ENCODE measurements around the gene PTPRH.
"Not testable (repeated sequence)": the region's sequence is repeated elsewhere in the genome, so short reads cannot be mapped to it uniquely, and the experiment has no call there.

PTPRH gene

DNA sequence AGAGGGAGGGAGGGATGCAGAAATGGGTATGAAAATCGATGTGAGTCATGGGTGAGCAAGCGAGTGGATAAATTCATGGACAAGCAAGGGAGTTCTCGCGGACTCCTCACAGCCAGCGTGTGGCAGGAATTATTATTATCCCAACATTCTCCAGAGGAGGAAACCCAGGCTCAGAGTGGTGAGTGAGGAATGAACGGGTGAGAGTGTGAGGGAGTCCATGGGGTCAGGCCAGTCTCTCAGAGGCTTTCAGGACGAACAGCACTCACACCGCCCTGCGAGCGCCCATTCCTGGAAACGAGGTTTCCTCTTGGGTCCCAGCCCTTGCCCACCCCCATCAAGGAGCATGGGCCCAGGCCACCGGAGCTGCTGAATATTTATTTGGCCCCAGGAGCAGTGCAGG is 36.6 kb downstream of the PTPRH start:
- Histone ChIP-seq H3K79me2 (ENCODE audit: insufficient read depth, low read length) (no peaks in the 10 kb centered on the region), H3K9ac (ENCODE audit: low read length) (no peak overlapping the region), H3K4me1 (ENCODE audit: insufficient read depth, low read length, severe bottlenecking) (no peaks in the 10 kb centered on the region), H3K27ac (ENCODE audit: low read depth, low read length, poor library complexity, severe bottlenecking) (no peak overlapping the region), H2AFZ (ENCODE audit: low read length) (no peak overlapping the region), H3F3A (ENCODE audit: insufficient read depth, low read length) (no peaks in the 10 kb centered on the region), H3K27me3 (ENCODE audit: insufficient read depth, low read length) (peaks cover 8% of the 10 kb centered on the region; the same call in 1 of the 2 replicates), H4K20me1 (ENCODE audit: insufficient read depth, low read length) (no peaks in the 10 kb centered on the region), H3K36me3 (ENCODE audit: insufficient read depth, low read length) (no peaks in the 10 kb centered on the region), H3K9me3 (ENCODE audit: low read length) (no peaks in the 10 kb centered on the region), H3K4me2 (ENCODE audit: low read length) (no peak overlapping the region), H3K4me3 (ENCODE audit: low read depth, low read length, poor library complexity, severe bottlenecking) (no peak overlapping the region), H3K9me2 (ENCODE audit: low read depth, low read length) (no peaks in the 10 kb centered on the region)
- TF ChIP-seq, protein P1, sequence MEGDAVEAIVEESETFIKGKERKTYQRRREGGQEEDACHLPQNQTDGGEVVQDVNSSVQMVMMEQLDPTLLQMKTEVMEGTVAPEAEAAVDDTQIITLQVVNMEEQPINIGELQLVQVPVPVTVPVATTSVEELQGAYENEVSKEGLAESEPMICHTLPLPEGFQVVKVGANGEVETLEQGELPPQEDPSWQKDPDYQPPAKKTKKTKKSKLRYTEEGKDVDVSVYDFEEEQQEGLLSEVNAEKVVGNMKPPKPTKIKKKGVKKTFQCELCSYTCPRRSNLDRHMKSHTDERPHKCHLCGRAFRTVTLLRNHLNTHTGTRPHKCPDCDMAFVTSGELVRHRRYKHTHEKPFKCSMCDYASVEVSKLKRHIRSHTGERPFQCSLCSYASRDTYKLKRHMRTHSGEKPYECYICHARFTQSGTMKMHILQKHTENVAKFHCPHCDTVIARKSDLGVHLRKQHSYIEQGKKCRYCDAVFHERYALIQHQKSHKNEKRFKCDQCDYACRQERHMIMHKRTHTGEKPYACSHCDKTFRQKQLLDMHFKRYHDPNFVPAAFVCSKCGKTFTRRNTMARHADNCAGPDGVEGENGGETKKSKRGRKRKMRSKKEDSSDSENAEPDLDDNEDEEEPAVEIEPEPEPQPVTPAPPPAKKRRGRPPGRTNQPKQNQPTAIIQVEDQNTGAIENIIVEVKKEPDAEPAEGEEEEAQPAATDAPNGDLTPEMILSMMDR (IDR thresholded peaks at IDR 0.05; ENCODE audit: low read length), result no peak
- TF ChIP-seq EZH2 (IDR thresholded peaks at IDR 0.05; ENCODE audit: borderline replicate concordance, low read length), result no peak

GRCh38 chr19:55172318-55172717 is 37.0 kb downstream of the PTPRH start:
- not testable (repeated sequence) for H3K9me3 ChIP-seq (ENCODE audit: low read length); H3K9me2 ChIP-seq (ENCODE audit: low read depth, low read length); H3K4me3 ChIP-seq (ENCODE audit: low read depth, low read length, poor library complexity, severe bottlenecking); H3K4me1 ChIP-seq (ENCODE audit: insufficient read depth, low read length, severe bottlenecking); H3K4me2 ChIP-seq (ENCODE audit: low read length); H3K36me3 ChIP-seq (ENCODE audit: insufficient read depth, low read length); H3F3A ChIP-seq (ENCODE audit: insufficient read depth, low read length); H2AFZ ChIP-seq (ENCODE audit: low read length); H4K20me1 ChIP-seq (ENCODE audit: insufficient read depth, low read length); H3K27me3 ChIP-seq (ENCODE audit: insufficient read depth, low read length); H3K79me2 ChIP-seq (ENCODE audit: insufficient read depth, low read length); H3K9ac ChIP-seq (ENCODE audit: low read length); H3K27ac ChIP-seq (ENCODE audit: low read depth, low read length, poor library complexity, severe bottlenecking)

DNA sequence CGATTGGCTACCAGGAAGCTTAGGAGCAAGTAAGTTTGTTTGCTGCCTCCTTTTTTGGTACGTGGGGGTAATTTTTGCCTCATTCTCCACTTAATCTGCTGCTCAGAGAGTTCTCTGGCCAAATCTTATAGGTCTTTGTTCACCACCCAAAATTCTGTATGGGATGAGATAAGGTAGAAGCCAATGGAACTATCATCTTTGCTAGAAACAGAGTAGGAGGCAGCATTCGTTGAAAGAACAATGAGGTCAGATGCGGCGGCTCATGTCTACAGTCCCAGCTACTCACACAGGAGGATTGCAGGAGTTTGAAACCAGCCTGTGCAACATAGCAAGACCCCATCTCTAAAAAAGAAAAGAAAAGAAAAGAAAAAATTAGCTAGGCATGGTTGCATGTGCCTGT is 37.9 kb downstream of the PTPRH start:
- H3F3A ChIP-seq (ENCODE audit: insufficient read depth, low read length), result no peaks in the 10 kb centered on the region
- H3K79me2 ChIP-seq (ENCODE audit: insufficient read depth, low read length), result no peaks in the 10 kb centered on the region
- no peak overlapping the region for H2AFZ ChIP-seq (ENCODE audit: low read length)
- H3K4me2 ChIP-seq (ENCODE audit: low read length), result no peak overlapping the region
- H3K4me1 ChIP-seq (ENCODE audit: insufficient read depth, low read length, severe bottlenecking), result no peaks in the 10 kb centered on the region
- H3K36me3 ChIP-seq (ENCODE audit: insufficient read depth, low read length), result no peaks in the 10 kb centered on the region
- no peaks in the 10 kb centered on the region for H3K9me2 ChIP-seq (ENCODE audit: low read depth, low read length)
- H3K9me3 ChIP-seq (ENCODE audit: low read length), result no peaks in the 10 kb centered on the region
- peaks cover 8% of the 10 kb centered on the region; the same call in 1 of the 2 replicates for H3K27me3 ChIP-seq (ENCODE audit: insufficient read depth, low read length)
- H3K4me3 ChIP-seq (ENCODE audit: low read depth, low read length, poor library complexity, severe bottlenecking), result no peak overlapping the region
- no peak overlapping the region for H3K27ac ChIP-seq (ENCODE audit: low read depth, low read length, poor library complexity, severe bottlenecking)
- H3K9ac ChIP-seq (ENCODE audit: low read length), result no peak overlapping the region
- no peak for TF ChIP-seq EZH2 (IDR thresholded peaks at IDR 0.05; ENCODE audit: borderline replicate concordance, low read length)
- TF ChIP-seq, protein P1 (IDR thresholded peaks at IDR 0.05; ENCODE audit: low read length), result no peak
- no peaks in the 10 kb centered on the region for H4K20me1 ChIP-seq (ENCODE audit: insufficient read depth, low read length)

DNA sequence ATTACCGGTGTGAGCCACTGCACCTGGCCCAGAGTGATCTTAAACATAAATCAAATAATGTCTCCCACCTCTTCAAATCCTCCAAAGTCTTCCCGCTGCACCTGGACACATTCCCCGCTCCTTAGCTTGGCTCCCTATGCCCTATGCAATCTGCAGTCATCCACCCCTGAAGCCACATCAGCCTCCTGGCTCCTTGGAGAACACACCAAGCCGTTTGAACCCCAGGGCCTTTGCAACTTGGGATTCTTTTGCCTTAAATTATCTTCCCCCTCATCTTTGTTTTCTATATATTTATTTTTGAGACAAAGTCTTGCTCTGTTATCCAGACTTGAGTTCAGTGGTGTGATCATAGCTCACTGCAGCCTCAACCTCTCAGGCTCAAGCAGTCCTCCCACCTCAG is 40.2 kb downstream of the PTPRH start:
- no peaks in the 10 kb centered on the region for H3K4me1 ChIP-seq (ENCODE audit: insufficient read depth, low read length, severe bottlenecking)
- H3K9ac ChIP-seq (ENCODE audit: low read length), result no peak overlapping the region
- no peak overlapping the region for H3K4me3 ChIP-seq (ENCODE audit: low read depth, low read length, poor library complexity, severe bottlenecking)
- no peaks in the 10 kb centered on the region for H3K9me3 ChIP-seq (ENCODE audit: low read length)
- no peaks in the 10 kb centered on the region for H4K20me1 ChIP-seq (ENCODE audit: insufficient read depth, low read length)
- TF ChIP-seq, protein P1 (IDR thresholded peaks at IDR 0.05; ENCODE audit: low read length), result no peak
- TF ChIP-seq EZH2 (IDR thresholded peaks at IDR 0.05; ENCODE audit: borderline replicate concordance, low read length), result no peak
- H3K4me2 ChIP-seq (ENCODE audit: low read length), result no peak overlapping the region
- H3K27me3 ChIP-seq (ENCODE audit: insufficient read depth, low read length), result 0 out of 2 replicates have a peak, but pooled peaks cover 5% of the 10 kb centered on the region
- no peak overlapping the region for H3K27ac ChIP-seq (ENCODE audit: low read depth, low read length, poor library complexity, severe bottlenecking)
- H3K9me2 ChIP-seq (ENCODE audit: low read depth, low read length), result no peaks in the 10 kb centered on the region
- H3K79me2 ChIP-seq (ENCODE audit: insufficient read depth, low read length), result no peaks in the 10 kb centered on the region
- no peaks in the 10 kb centered on the region for H3F3A ChIP-seq (ENCODE audit: insufficient read depth, low read length)
- H3K36me3 ChIP-seq (ENCODE audit: insufficient read depth, low read length), result no peaks in the 10 kb centered on the region
- no peak overlapping the region for H2AFZ ChIP-seq (ENCODE audit: low read length)

All from OCI-LY1 (cell line).